Mesenchymal stem cell (in vitro differentiated cells and primary cell): ENCODE measurements around the gene SPNS2.
A peak's percentile ranks its signal among the peaks of the same experiment; 100 is the strongest.

Experiments used
- DNase-seq: peaks from one replicate; pipeline ENCODE4 v3.0.0-alpha.2; 2013
- H2AFZ ChIP-seq: one replicate; pipeline ENCODE4 v1.6.1; 2013; ENCODE audit warnings: low read depth, mild to moderate bottlenecking, control low read depth, inconsistent platforms, low read length, moderate library complexity
- H2AK5ac ChIP-seq: 2 replicates; pipeline ENCODE4 v1.6.1; 2013; ENCODE audit warnings: low read length, moderate library complexity, mild to moderate bottlenecking, inconsistent platforms; ENCODE audit not compliant: severe bottlenecking
- H2BK120ac ChIP-seq: one replicate; pipeline ENCODE4 v1.6.1; 2013; ENCODE audit warnings: low read depth, mild to moderate bottlenecking, inconsistent platforms, low read length, moderate library complexity
- H2BK12ac ChIP-seq, 2 experiments: one replicate each; pipeline ENCODE4 v1.6.1; 2013; ENCODE audit warnings: inconsistent platforms in 2 of 2, low read length in 2 of 2, mild to moderate bottlenecking in 2 of 2, moderate library complexity in 2 of 2, control low read depth in 1 of 2
- H2BK15ac ChIP-seq: one replicate; pipeline ENCODE4 v1.6.1; 2013; ENCODE audit warnings: mild to moderate bottlenecking, low read depth, inconsistent platforms; ENCODE audit not compliant: poor library complexity, severe bottlenecking
- H2BK5ac ChIP-seq: 2 replicates; pipeline ENCODE4 v1.6.1; 2013; ENCODE audit warnings: low read depth, mild to moderate bottlenecking, low read length, control low read depth, inconsistent platforms; ENCODE audit not compliant: poor library complexity, severe bottlenecking
- H3K14ac ChIP-seq, 2 experiments: one replicate each; pipeline ENCODE4 v1.6.1; 2013; ENCODE audit warnings: inconsistent platforms in 2 of 2, low read length in 2 of 2, control low read depth in 1 of 2, mild to moderate bottlenecking in 1 of 2, moderate library complexity in 1 of 2
- H3K18ac ChIP-seq, 2 experiments: one replicate each; pipeline ENCODE4 v1.6.1; 2013; ENCODE audit warnings: inconsistent platforms in 2 of 2, low read length in 2 of 2, control low read depth in 1 of 2, low read depth in 1 of 2, mild to moderate bottlenecking in 1 of 2
- H3K23ac ChIP-seq, 2 experiments: one replicate each; pipeline ENCODE4 v1.6.1; 2013; ENCODE audit warnings: inconsistent platforms in 2 of 2, low read length in 2 of 2, mild to moderate bottlenecking in 2 of 2, moderate library complexity in 2 of 2, control low read depth in 1 of 2
- H3K27ac ChIP-seq: 2 replicates; pipeline ENCODE4 v1.5.1; 2013; ENCODE audit warnings: mild to moderate bottlenecking, moderate library complexity, low read length, control low read depth, inconsistent platforms; ENCODE audit not compliant: poor library complexity, severe bottlenecking
- H3K27me3 ChIP-seq, 2 experiments: 2 replicates each; pipeline versions ENCODE4 v1.6.1 to v1.7.0; 2013; ENCODE audit warnings: low read length in 2 of 2, mild to moderate bottlenecking in 2 of 2, moderate library complexity in 2 of 2, control low read depth in 1 of 2, inconsistent platforms in 1 of 2; ENCODE audit not compliant: control insufficient read depth in 1 of 2, insufficient read depth in 1 of 2
- H3K36me3 ChIP-seq, 2 experiments: 2 replicates each; pipeline versions ENCODE4 v1.6.1 to v1.7.0; 2013; ENCODE audit warnings: low read length in 2 of 2, control low read depth in 1 of 2, inconsistent platforms in 1 of 2, low read depth in 1 of 2, mild to moderate bottlenecking in 1 of 2; ENCODE audit not compliant: insufficient read depth in 2 of 2, control insufficient read depth in 1 of 2
- H3K4ac ChIP-seq, 2 experiments: one replicate each; pipeline ENCODE4 v1.6.1; 2013; ENCODE audit warnings: inconsistent platforms in 2 of 2, low read length in 2 of 2, mild to moderate bottlenecking in 2 of 2, moderate library complexity in 2 of 2, control low read depth in 1 of 2, low read depth in 1 of 2
- H3K4me1 ChIP-seq: 2 replicates; pipeline ENCODE4 v1.6.1; 2013; ENCODE audit warnings: low read depth, low read length, control low read depth; ENCODE audit not compliant: control insufficient read depth, insufficient read depth
- H3K4me2 ChIP-seq: 2 replicates; pipeline ENCODE4 v1.6.1; 2013; ENCODE audit warnings: low read length, mild to moderate bottlenecking, inconsistent platforms; ENCODE audit not compliant: poor library complexity, severe bottlenecking
- H3K4me3 ChIP-seq, 2 experiments: 2 replicates each; pipeline versions ENCODE4 v1.5.1 to v1.7.0; 2013; ENCODE audit warnings: low read length in 2 of 2, mild to moderate bottlenecking in 2 of 2, control low read depth in 1 of 2, low read depth in 1 of 2; ENCODE audit not compliant: insufficient read depth in 1 of 2
- H3K79me1 ChIP-seq: replicated peaks from 2 replicates; pipeline ENCODE4 v1.6.1; 2013; ENCODE audit warnings: mild to moderate bottlenecking, control low read depth, low read length, inconsistent platforms; ENCODE audit not compliant: poor library complexity, severe bottlenecking
- H3K9ac ChIP-seq: 2 replicates; pipeline ENCODE4 v1.7.0; 2013; ENCODE audit warnings: mild to moderate bottlenecking, low read length, moderate library complexity
- H3K9me3 ChIP-seq: 2 replicates; pipeline ENCODE4 v1.7.0; 2013; ENCODE audit warnings: mild to moderate bottlenecking, low read length; ENCODE audit not compliant: control insufficient read depth
- H4K8ac ChIP-seq: one replicate; pipeline ENCODE4 v1.6.1; 2013; ENCODE audit warnings: inconsistent platforms, mild to moderate bottlenecking, low read length, moderate library complexity
- H4K91ac ChIP-seq: one replicate; pipeline ENCODE4 v1.6.1; 2013; ENCODE audit warnings: mild to moderate bottlenecking, low read length, inconsistent platforms
- WGBS: methylation state at CpG from one replicate; pipeline ENCODE4 v1.1.7; 2013; ENCODE audit warnings: mixed read lengths; 5-methylcytosine and 5-hydroxymethylcytosine counted together

SPNS2 gene

DNA sequence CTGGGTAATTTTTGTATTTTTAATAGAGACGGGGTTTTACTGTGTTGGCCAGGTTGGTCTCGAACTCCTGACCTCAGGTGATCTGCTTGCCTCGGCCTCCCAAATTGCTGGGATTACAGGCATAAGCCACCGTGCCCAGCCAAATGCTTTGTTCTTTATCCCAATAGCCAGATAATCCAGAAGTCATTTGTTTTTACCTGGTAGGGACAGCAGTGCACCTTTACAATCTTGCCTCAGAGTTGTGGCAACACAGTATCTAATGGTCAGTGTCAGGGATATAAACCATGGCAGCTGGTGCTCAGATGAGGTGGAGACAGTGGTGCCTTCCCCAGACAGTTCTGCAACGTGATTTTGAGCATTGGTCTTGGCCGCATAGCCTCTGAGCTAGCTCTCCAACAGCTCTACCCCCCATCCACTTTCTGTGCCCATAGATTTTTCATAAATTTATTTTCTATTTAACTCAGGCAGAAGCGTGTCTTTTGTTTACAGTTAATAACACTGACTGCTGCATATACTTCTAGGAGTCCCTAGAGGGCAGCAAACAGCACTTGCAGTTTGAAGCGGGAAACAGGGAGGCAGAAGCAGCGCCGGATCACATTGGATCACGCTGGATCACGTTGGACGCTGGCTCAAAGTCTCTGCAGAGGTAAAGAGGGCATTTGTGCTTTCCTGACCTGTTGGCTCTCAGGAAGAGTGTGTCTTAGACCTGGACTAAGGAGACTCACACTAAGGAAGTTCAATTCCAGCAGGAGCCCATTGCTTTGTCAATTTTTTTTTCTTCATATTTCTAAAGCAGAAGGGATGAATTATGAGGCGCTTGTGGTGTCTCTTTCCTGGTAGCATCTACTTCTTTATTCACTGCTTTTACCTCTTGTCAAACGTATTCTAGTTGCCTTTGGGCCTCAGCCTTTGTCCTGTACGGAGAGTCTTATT is 66.8 kb downstream of the SPNS2 start:
- Histone ChIP-seq H2BK120ac (no peak overlapping the region), H2BK15ac (no peak overlapping the region), H3K4me1 (peaks cover 2% of the 10 kb centered on the region), H3K4me2 (no peak overlapping the region), H2AK5ac (no peak overlapping the region), H3K79me1 (no peaks in the 10 kb centered on the region), H4K8ac (no peak overlapping the region), H3K14ac (no peak overlapping the region), H3K27me3 (peaks cover 0 to 18% of the 10 kb centered on the region in 2 experiments), H3K27ac (no peak overlapping the region), H3K4me3 (peak overlapping the region in 1 of 2 experiments; percentile 49), H3K18ac (no peak overlapping the region), H3K9ac (peak overlapping the region; percentile 16), H3K36me3 (no peaks in the 10 kb centered on the region), H2BK12ac (no peak overlapping the region), H3K9me3 (no peaks in the 10 kb centered on the region), H2AFZ (no peak overlapping the region), H2BK5ac (no peak overlapping the region), H4K91ac (no peak overlapping the region), H3K23ac (no peak overlapping the region), H3K4ac (no peak overlapping the region)
- WGBS = 33% methylated on average over 16 of the region's 16 CpGs
- DNase-seq = peak; percentile 82

DNA sequence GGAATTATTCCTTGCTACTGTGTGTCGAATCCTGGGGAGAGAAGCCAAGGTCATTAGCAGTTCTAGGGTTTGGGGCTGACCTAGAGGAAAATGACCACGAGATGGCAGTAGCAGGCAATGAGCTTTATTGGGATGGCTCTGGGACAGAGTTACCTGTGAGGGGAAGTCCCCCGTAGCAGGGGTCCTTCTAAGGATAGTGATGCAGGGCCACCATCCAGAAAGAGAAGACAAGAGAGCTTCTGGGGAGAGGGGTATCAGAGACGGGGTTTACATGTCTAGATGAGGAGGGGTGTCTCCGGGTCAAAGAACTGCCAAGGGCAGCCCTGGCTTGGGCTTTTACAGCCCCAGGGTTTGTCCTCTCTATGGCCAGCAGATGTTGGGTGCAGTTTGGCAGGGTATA is 68.1 kb downstream of the SPNS2 start:
- Histone ChIP-seq H2AK5ac (no peak overlapping the region), H4K91ac (no peak overlapping the region), H3K27ac (no peak overlapping the region), H3K79me1 (no peaks in the 10 kb centered on the region), H3K14ac (no peak overlapping the region), H3K23ac (no peak overlapping the region), H3K27me3 (peaks cover 10 to 20% of the 10 kb centered on the region in 2 experiments), H3K4me1 (no peaks in the 10 kb centered on the region), H3K36me3 (no peaks in the 10 kb centered on the region), H2BK120ac (no peak overlapping the region), H2BK5ac (no peak overlapping the region), H2AFZ (no peak overlapping the region), H2BK12ac (no peak overlapping the region), H4K8ac (no peak overlapping the region), H3K9me3 (no peaks in the 10 kb centered on the region), H3K18ac (no peak overlapping the region), H3K4ac (no peak overlapping the region), H3K4me2 (no peak overlapping the region), H2BK15ac (no peak overlapping the region), H3K4me3 (no peak overlapping the region), H3K9ac (no peak overlapping the region)
- WGBS = 16% methylated on average over 5 of the region's 5 CpGs
- DNase-seq = peak; percentile 63

DNA sequence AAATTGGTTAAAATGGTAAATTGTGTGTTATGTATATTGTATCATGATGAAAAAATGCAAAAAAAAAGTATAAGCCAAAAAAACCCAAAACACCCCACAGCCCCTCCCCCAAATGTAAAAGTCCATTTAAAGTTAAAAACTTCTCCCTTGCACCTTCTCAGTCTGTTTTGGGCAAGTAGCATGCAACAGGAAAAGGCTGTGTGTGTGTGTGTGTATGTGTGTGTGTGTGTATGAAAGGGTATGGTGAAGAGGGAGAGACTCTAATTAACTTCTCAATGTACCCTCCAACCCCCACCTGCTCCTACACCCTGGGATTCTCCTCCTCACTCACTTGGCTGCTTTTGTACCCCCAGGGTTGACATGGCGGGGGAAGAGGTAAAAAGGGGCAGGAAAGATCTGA is 70.9 kb downstream of the SPNS2 start:
- Histone ChIP-seq H2BK120ac (no peak overlapping the region), H3K4me1 (no peaks in the 10 kb centered on the region), H3K14ac (no peak overlapping the region), H3K4me3 (no peak overlapping the region), H2AFZ (no peak overlapping the region), H3K36me3 (no peaks in the 10 kb centered on the region), H3K79me1 (no peaks in the 10 kb centered on the region), H4K8ac (no peak overlapping the region), H4K91ac (no peak overlapping the region), H2BK15ac (no peak overlapping the region), H3K27me3 (peaks cover 20 to 23% of the 10 kb centered on the region in 2 experiments), H3K27ac (no peak overlapping the region), H3K18ac (no peak overlapping the region), H2BK5ac (no peak overlapping the region), H2BK12ac (no peak overlapping the region), H3K9ac (no peak overlapping the region), H3K4ac (no peak overlapping the region), H3K9me3 (no peaks in the 10 kb centered on the region), H3K4me2 (no peak overlapping the region), H2AK5ac (no peak overlapping the region), H3K23ac (no peak overlapping the region)
- no peak for DNase-seq
- WGBS = no CpG with 5 or more reads among the region's 1 CpG

DNA sequence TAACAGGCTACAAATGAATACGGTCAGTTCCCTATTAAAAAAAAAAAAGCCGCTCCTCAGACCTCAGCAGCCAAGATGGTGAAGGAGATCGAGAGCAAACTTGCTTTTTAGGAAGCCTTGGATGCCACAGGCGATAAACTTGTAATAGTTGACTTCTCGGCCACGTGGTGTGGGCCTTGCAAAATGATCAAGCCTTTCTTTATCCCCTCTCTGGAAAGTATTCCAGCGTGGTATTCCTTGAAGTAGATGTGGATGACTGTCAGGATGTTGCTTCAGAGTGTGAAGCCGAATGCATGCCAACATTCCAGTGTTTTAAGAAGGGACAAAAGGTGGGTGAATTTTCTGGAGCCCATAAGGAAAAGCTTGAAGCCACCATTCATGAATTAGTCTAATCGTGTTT is 73.5 kb downstream of the SPNS2 start:
- Histone ChIP-seq H2AFZ (no peak overlapping the region), H3K9me3 (no peaks in the 10 kb centered on the region), H3K23ac (no peak overlapping the region), H4K8ac (no peak overlapping the region), H3K9ac (no peak overlapping the region), H3K4me2 (no peak overlapping the region), H3K4ac (no peak overlapping the region), H3K14ac (no peak overlapping the region), H2BK5ac (no peak overlapping the region), H4K91ac (no peak overlapping the region), H3K27ac (no peak overlapping the region), H3K18ac (no peak overlapping the region), H2BK15ac (no peak overlapping the region), H2BK12ac (no peak overlapping the region), H3K36me3 (no peaks in the 10 kb centered on the region), H2AK5ac (no peak overlapping the region), H3K27me3 (peaks cover 37 to 42% of the 10 kb centered on the region in 2 experiments), H3K4me1 (peaks cover 8% of the 10 kb centered on the region), H3K79me1 (no peaks in the 10 kb centered on the region), H3K4me3 (no peak overlapping the region), H2BK120ac (no peak overlapping the region)
- WGBS = 72% methylated on average over 8 of the region's 9 CpGs
- no peak for DNase-seq
